LNCaP clone FGC (cell line): ENCODE data around the gene CERS1.
"Not testable (repeated sequence)": the region's sequence is repeated elsewhere in the genome, so short reads cannot be mapped to it uniquely, and the experiment has no call there.

Source experiments
- DNase-seq: peaks from one replicate; pipeline ENCODE4 v3.0.0-alpha.2; 2011; ENCODE audit warnings: low read depth
- H3K4me3 ChIP-seq: 2 replicates; pipeline ENCODE4 v1.5.1; 2011; ENCODE audit warnings: mild to moderate bottlenecking, low read depth, low read length, control low read depth
- CTCF ChIP-seq: IDR thresholded peaks from 2 replicates; pipeline ENCODE4 v1.5.1; 2012; ENCODE audit warnings: mild to moderate bottlenecking; ENCODE audit not compliant: control insufficient read depth, insufficient read depth; ENCODE audit errors: extremely low read depth

Gene CERS1

GRCh38 chr19:18919086-18919899 is 23.3 kb upstream of the CERS1 start, which contains the start of the genes COPE and DDX49:
Gene COPE, minus strand, starts transcription at chr19:18919387. Its CDS starts 39 bp downstream, at chr19:18919348.
Gene DDX49, plus strand, starts transcription at chr19:18919715. Its CDS starts 27 bp downstream, at chr19:18919742.
- H3K4me3 ChIP-seq, result peak within 1 kb of the TSS; percentile 100
- no peak for TF ChIP-seq CTCF
- peak; percentile 100 for DNase-seq

GRCh38 chr19:18917593-18917992 is 21.6 kb upstream of the CERS1 start:
- H3K4me3 ChIP-seq, result peak overlapping the region; percentile 100
- not testable (repeated sequence) for DNase-seq

GRCh38 chr19:18915639-18916038 is 19.7 kb upstream of the CERS1 start:
- DNase-seq, result no peak
- peak; percentile 31 for TF ChIP-seq CTCF
- no peak overlapping the region for H3K4me3 ChIP-seq

- DNase-seq, result no peak
- no peak overlapping the region for H3K4me3 ChIP-seq
- no peak for TF ChIP-seq CTCF
Measured at GRCh38 chr19:18913466-18913865, 17.5 kb upstream of the CERS1 start.

GRCh38 chr19:18912933-18913332 is 17.0 kb upstream of the CERS1 start:
- H3K4me3 ChIP-seq, result no peak overlapping the region
- DNase-seq, result no peak
- TF ChIP-seq CTCF, result no peak

- TF ChIP-seq CTCF, result no peak
- no peak for DNase-seq
- no peak overlapping the region for H3K4me3 ChIP-seq
Measured at GRCh38 chr19:18910801-18911436, 15.0 kb upstream of the CERS1 start.

GRCh38 chr19:18910010-18910409 is 14.1 kb upstream of the CERS1 start:
- no peak for TF ChIP-seq CTCF
- H3K4me3 ChIP-seq, result no peak overlapping the region
- DNase-seq, result no peak
